MG63 (cell line): Measurements from ENCODE around the gene DPF3. TPM values are rescaled to one million over a fixed set of nuclear protein-coding genes. Genes with fewer than 3 reads are reported as not detected.
A peak's percentile ranks its signal among the peaks of the same experiment; 100 is the strongest.

Experiments used
- DNase-seq: peaks from one replicate; pipeline ENCODE4 v3.0.0-alpha.2; 2020
- H3K27me3 ChIP-seq: fragments of 250-450 bp; sonication (Bioruptor Pico); 2 replicates; pipeline ENCODE4 v1.5.1; 2020; ENCODE audit warnings: mild to moderate bottlenecking, moderate library complexity
- H3K36me3 ChIP-seq: fragments of 250-450 bp; sonication (Bioruptor Pico); 2 replicates; pipeline ENCODE4 v1.5.1; 2020; ENCODE audit warnings: mild to moderate bottlenecking, moderate library complexity
- H3K4me3 ChIP-seq: fragments of 250-450 bp; sonication (Bioruptor Pico); 2 replicates; pipeline ENCODE4 v1.5.1; 2020; ENCODE audit warnings: mild to moderate bottlenecking, moderate library complexity
- H3K9me3 ChIP-seq: fragments of 250-450 bp; sonication (Bioruptor Pico); 2 replicates; pipeline ENCODE4 v1.5.1; 2020; ENCODE audit warnings: mild to moderate bottlenecking, moderate library complexity
- total RNA-seq: library from RNA; depleted of rRNA; stranded (reverse); fragments of >200 nt; shearing (Covaris generic); gene quantifications from 2 replicates; pipeline ENCODE4 v1.2.3, GENCODE V29; 2014; ENCODE audit warnings: low replicate concordance

Gene DPF3
- total RNA-seq, 1 experiment from 2014 or later: 2.3 TPM

DNA sequence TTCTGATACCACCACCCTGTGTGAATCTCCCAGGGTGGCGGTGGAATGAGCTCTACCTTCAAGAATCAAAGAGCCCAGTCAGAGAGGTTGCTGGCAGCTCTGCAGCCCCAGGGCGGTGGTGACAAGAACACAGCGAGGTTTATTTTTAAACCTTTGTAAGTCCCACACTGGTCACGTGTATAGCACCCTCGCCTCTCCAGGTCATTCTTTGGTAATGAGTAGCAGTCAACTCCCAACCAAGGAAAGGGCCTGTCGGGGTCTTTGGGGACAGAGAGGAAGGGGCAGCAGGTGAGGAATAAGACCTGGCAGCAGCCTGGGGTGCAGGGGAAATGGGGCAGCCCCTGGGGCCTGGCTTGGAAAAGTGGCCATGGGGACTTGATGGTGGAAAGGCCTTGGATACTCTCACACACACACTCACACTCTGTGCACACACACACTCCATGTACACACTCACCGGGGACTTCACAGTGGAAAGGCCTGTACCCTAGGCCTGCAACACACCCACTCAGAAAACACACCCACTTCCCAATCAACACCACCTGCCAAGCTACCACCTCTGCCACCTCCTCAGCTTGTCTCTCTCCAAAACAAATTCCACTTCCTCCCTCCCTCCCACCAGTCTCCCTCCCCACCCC is 178.6 kb downstream of the DPF3 start:
- DNase-seq: no peak

DNA sequence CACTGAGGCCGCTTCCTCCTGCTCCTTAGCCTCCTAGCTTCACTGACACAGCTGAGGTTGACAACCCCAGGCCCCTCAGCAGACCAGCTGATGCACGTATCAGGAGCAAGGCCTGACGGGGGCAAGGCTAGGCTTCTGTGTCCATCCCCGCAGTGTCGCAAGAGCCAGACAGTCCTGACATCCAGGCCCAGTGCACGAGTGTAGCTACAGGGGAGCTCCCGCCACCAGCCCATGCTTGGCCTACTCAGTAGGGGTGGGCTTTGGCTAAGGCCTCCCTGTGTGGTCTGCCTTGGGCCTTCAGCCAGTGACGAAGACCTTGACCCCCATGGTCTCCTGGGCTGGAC is 179.1 kb downstream of the DPF3 start:
- H3K4me3 ChIP-seq: no peak overlapping the region
- H3K36me3 ChIP-seq: no peaks in the 10 kb centered on the region; the same call in 1 of the 2 replicates
- no peaks in the 10 kb centered on the region for H3K9me3 ChIP-seq
- no peak for DNase-seq
- H3K27me3 ChIP-seq: no peaks in the 10 kb centered on the region

More for the DNA sequence above, 178.6 kb downstream of the DPF3 start:
- Histone ChIP-seq H3K36me3 (no peaks in the 10 kb centered on the region; the same call in 1 of the 2 replicates), H3K4me3 (no peak overlapping the region), H3K27me3 (no peaks in the 10 kb centered on the region), H3K9me3 (no peaks in the 10 kb centered on the region)

DNA sequence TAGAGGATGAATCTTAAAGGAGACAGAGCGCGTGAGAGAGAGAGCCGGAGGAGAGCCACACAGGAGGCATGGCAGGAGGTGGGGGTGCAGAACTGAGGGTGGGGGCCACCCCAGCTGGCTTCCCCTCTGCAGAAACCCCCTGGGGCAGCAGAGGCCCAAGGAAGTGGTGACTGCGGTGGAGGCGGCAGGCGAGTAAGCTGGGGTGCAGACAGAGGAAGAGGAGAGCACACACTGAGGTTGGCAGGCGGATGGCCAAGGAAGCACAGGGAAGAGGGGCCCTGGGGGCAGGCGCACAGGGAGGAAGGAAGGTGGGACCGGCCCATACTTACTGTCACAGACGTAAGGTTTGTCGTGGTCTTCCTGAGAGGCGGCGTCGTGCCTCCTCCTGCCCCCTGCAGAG is 179.8 kb downstream of the DPF3 start:
- Histone ChIP-seq H3K9me3 (no peaks in the 10 kb centered on the region), H3K4me3 (no peak overlapping the region), H3K36me3 (no peaks in the 10 kb centered on the region; the same call in 1 of the 2 replicates), H3K27me3 (no peaks in the 10 kb centered on the region)
- DNase-seq: no peak

DNA sequence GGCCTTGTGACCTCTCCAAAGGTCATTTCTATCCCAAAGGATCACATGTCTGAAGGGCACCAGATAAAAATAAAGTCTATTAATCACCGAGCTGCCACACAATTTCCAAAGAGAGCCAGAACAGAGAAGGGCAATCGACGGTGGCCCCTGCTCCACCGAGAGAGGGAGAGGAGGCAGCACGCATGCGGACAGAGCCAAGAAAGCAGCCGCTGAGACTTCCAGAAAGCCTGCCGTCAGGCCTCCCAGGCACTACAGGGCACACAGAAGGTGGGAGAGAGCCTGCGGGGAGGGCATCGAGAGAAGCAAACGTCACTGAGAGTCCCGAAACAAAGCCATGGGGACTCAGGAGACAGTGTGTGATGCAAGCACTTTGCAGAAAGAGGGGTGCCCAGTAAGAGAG is 182.0 kb downstream of the DPF3 start:
- Histone ChIP-seq H3K27me3 (no peaks in the 10 kb centered on the region), H3K4me3 (no peak overlapping the region), H3K9me3 (no peaks in the 10 kb centered on the region), H3K36me3 (no peaks in the 10 kb centered on the region; the same call in 1 of the 2 replicates)
- DNase-seq: no peak

DNA sequence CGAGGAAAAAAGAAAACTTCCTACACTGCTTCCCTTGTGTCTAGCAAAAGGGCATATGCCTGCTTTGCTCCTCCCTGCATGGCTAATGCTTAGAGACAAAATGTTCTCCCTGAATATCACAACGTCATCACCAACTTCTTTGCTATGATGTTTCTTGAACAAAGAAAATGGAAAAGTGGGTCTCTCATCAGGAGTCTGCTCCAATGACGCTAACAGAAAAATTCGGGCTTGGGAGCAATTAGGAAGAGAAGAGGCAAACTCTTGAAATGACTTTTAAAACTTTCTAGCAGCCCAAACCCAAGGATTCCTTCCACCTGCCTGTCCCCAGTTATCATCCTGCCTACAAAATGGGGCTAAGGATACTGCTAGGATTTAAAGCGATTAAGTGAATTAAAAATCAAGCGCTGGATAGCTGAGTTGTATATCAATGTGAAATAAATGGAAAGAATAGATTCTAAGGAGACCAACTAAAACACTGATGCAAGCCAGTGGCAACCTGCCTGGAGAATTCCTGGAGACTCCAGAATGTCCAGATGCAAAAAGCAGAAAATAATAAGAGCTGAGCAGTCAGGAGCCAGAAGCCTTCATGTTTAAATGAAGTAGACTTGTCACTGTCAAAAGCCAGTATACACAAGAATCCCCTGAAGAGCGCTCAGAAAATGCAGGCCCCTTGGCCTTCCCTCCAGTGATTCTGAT is 183.8 kb downstream of the DPF3 start:
- H3K27me3 ChIP-seq: no peaks in the 10 kb centered on the region

DNA sequence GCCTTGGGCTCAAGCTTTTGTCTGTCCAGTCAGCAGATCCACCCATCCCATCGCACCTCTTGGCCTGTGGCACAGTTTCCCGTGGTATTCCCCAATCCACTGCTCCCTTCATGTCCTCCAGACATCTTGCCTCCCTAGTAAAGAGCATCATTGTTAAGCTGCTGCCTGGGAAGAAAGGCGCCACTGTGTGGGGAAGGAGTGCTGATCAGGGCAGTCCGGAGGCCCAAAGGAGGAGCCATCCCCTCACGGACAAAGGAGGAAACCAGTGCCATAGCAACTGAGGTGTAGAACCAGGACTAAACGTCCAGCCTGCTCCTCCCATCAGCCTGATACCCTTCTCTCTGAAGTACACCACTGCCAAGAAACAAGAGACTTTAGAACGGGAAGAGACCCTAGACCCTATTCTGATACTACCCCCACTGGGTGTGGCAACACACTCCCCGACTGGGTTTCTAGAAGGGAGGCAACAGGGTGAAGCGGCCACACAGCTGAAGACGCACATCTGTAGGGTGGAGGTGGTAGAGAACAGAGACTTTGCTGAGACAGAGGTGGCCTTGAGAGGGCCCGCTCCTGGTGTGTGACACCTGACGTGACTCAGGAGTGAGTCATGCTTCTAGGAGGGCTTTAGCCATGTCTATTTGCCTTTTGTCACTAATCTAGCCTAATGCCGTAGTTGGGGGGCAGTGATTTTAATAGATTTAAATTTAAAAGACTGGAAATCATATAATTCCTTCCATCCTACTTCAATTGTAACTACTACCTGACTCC is 185.0 kb downstream of the DPF3 start:
- H3K36me3 ChIP-seq: no peaks in the 10 kb centered on the region
- no peak overlapping the region for H3K4me3 ChIP-seq
- no peaks in the 10 kb centered on the region for H3K9me3 ChIP-seq
- no peak for DNase-seq
- H3K27me3 ChIP-seq: no peaks in the 10 kb centered on the region

More for the DNA sequence above, 183.8 kb downstream of the DPF3 start:
- Histone ChIP-seq H3K36me3 (no peaks in the 10 kb centered on the region), H3K9me3 (no peaks in the 10 kb centered on the region), H3K4me3 (no peak overlapping the region)
- no peak for DNase-seq

DNA sequence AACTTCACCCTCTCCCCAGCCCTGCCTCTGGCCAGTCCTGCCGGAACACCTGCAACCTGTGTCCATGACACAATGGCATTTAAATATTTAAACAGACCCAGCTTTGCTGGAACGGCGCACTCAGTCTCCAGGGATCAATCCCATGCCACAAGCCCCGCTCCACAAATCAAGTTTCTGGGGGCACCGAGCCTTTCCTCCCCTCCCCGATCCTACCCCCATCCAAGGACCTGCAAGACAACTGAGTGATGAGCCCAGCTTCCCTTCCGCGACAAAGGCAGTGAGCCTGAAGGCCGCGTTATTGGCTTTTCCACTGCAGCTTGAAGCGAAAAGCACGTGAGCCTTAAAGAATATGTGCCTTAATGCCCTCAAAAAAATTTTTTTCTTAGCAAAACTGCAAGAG is 185.7 kb downstream of the DPF3 start:
- Histone ChIP-seq H3K27me3 (no peaks in the 10 kb centered on the region), H3K36me3 (no peaks in the 10 kb centered on the region), H3K9me3 (no peaks in the 10 kb centered on the region), H3K4me3 (no peak overlapping the region)
- no peak for DNase-seq

DNA sequence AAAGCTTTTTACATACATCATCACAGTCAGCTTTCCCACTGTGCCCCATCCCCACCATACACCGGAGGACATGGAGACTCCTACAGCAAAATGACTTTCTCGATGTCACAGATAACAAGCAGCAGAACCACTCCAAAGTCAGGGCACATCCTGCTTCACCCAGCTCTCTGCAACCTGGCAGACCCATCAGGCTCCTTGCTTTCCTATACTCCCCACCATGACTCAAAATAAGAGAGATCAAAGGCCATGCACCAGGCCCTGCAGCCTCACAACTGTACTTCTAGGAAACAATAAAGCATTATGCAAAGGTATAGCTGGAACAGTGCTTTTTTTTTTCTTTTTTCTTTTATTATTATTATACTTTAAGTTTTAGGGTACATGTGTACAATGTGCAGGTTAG is 187.4 kb downstream of the DPF3 start:
- Histone ChIP-seq H3K4me3 (no peak overlapping the region), H3K36me3 (no peaks in the 10 kb centered on the region; the same call in 1 of the 2 replicates), H3K27me3 (no peaks in the 10 kb centered on the region), H3K9me3 (no peaks in the 10 kb centered on the region)
- DNase-seq: no peak

DNA sequence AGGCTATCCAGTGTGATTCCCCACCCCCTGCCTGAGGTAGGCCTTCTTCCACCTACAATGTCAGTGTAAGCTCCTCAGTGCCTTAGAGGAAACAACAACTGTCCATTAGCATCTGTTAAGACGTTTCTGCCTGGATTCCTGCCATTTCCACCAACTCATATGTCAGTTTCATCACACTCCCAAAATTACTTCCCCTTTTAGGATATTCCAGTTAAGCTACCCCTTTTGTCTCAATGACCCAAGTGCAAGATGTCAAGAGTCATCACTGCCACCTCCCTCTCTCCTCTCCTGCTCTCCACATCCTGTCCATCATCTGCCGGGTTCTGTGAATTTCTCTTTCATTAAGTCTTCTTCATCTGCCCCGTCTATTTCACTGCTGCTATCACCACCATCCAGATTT is 189.4 kb downstream of the DPF3 start:
- Histone ChIP-seq H3K9me3 (no peaks in the 10 kb centered on the region), H3K27me3 (no peaks in the 10 kb centered on the region)
- no peak for DNase-seq

DNA sequence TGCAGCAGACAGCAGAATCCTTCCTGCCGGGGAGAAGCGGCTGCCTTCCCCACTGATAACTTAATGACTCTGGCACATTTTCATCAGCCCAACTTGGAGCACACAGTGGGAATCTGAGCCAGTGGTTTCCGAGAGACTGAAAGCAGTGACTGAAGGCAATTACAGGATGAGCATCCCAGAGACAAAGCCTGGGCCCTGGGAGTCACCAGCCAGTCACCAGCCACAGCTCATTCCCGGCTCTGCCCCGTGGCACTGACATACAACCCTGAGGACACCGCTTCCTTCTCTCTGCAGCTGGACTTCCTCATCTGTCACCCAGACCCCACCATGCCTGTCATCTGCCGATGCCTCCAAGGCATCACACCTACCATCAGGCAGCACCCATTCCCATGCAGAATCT is 192.3 kb downstream of the DPF3 start:
- peak; percentile 41 for DNase-seq
- H3K4me3 ChIP-seq: no peak overlapping the region
- no peaks in the 10 kb centered on the region for H3K9me3 ChIP-seq
- no peaks in the 10 kb centered on the region; the same call in none of the 2 replicates for H3K36me3 ChIP-seq
- no peaks in the 10 kb centered on the region for H3K27me3 ChIP-seq

More for the DNA sequence above, 189.4 kb downstream of the DPF3 start:
- no peak overlapping the region for H3K4me3 ChIP-seq
- no peaks in the 10 kb centered on the region; the same call in 1 of the 2 replicates for H3K36me3 ChIP-seq

DNA sequence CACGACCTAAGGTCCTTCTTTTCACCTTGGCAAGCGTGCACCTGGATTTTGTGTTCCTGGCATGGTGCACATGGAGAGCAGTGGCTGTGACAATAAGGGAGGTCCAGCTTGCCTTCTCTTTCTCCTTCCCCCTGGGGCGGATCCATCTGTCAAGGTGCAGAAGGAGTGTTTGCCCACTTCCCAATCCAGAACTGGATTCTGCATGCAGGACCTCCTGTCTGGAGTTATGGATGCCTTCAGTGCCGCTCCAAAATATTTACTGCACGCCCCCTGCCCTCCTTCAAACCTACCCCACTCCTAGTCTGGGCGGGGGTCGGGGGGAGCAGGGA is 192.7 kb downstream of the DPF3 start:
- Histone ChIP-seq H3K4me3 (no peak overlapping the region), H3K27me3 (no peaks in the 10 kb centered on the region)
- DNase-seq: no peak

DNA sequence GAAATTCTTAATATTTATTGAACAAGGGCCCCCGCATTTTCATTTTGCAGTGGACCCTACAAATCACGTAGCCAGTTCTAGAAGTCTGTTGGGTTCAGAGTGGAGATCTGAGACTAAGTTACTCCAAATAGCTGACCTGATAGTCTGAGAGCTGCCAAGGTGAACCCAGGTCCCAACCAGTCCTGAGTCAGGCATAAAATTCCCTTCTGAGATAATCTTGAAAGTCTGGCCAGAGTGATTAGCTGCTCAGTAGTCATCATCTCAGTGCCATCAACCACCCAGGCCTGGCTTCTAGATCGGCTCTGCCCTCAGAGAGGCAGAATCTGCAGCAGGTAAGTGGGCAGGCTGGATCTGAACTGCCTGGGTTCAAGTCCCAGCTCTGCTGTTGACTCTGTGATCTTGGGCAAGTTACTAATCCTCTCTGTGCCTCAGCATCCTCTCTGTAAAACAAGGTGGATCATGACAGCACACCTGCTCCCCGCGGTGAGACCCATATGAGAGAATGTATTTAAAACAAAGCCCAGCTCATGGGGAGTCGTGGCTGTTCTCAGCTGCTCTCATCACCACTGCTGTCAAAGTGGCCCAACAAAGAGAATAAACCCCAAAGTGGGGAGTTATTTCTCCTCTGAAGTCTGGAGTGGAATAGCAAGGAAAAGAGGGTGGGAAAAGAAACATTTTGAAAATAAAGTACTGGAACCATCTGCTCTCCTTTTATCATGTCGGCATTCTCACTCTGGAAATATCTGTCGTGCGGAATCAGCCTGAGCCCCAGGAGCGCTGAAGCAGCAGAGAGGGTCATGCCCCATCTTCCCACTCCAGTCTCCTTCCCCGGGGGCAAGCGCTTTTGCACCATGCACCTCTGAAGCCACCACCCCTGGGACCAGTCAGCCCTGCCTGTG is 193.3 kb downstream of the DPF3 start:
- Histone ChIP-seq H3K36me3 (no peaks in the 10 kb centered on the region; the same call in none of the 2 replicates), H3K27me3 (no peaks in the 10 kb centered on the region), H3K4me3 (no peak overlapping the region), H3K9me3 (no peaks in the 10 kb centered on the region)
- DNase-seq: peak; percentile 40

More for the DNA sequence above, 192.7 kb downstream of the DPF3 start:
- H3K9me3 ChIP-seq: no peaks in the 10 kb centered on the region
- H3K36me3 ChIP-seq: no peaks in the 10 kb centered on the region; the same call in none of the 2 replicates

DNA sequence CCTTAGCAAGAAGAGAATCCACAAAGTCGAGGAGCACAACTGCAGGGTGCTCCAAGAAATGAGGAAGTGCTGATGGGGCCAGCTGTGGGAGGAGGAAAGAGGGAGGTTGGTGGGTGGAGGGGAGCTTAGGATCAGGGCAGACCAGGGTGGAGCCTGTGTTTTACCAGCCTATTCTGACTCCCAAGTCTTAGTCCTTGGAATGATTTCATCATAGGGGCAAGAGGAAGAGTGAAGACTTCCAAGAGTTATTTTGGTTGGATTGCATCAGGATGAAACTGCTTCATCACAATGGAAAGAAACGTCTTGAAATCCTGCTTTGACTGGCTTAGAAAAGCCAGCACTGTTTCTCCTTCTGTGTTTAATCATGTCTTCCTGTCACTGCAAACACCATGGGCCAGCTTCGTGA is 194.0 kb downstream of the DPF3 start:
- Histone ChIP-seq H3K4me3 (no peak overlapping the region), H3K9me3 (no peaks in the 10 kb centered on the region), H3K36me3 (no peaks in the 10 kb centered on the region; the same call in none of the 2 replicates), H3K27me3 (no peaks in the 10 kb centered on the region)
- DNase-seq: peak; percentile 79

DNA sequence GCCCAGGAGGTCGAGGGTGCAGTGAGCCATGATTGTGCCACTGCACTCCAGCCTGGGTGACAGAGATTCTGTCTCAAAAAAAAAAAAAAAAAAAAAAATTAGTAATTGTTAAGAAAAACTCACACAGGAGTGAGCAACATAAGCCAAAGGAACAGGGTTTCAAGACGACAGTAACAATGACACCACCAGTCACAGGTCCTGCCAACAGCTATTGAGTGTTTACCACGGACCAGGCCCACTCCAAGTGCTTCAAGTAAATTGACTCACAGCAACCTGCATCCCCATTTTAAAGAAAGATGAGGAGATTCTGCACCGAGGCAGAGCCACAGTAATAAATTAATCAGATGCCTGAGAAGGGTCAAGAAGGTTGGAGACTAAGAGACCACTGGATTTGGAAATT is 194.5 kb downstream of the DPF3 start:
- Histone ChIP-seq H3K4me3 (no peak overlapping the region), H3K36me3 (no peaks in the 10 kb centered on the region; the same call in none of the 2 replicates), H3K9me3 (no peaks in the 10 kb centered on the region), H3K27me3 (no peaks in the 10 kb centered on the region)
- DNase-seq: no peak

DNA sequence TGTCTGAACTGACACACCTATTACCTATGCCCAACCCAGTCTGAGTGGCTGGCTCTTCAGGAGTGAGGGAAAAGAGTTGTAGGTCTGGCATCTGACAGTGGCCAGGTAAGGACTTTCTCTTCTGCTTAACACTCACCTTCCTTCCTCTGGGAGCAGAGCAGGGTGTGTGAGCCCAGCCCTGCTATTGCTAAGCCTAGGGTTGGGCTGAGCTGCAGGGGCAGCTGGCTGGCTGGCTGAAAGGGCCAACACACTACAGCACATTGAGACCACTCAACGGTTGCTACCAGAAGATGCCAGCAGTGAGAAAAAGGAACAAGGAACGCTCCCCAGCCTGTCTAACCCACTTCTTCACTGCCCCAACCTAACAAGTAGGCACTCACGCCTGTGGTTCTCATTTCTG is 201.2 kb downstream of the DPF3 start:
- Histone ChIP-seq H3K4me3 (no peak overlapping the region), H3K27me3 (no peaks in the 10 kb centered on the region), H3K36me3 (peaks cover 8% of the 10 kb centered on the region), H3K9me3 (no peaks in the 10 kb centered on the region)
- DNase-seq: no peak

DNA sequence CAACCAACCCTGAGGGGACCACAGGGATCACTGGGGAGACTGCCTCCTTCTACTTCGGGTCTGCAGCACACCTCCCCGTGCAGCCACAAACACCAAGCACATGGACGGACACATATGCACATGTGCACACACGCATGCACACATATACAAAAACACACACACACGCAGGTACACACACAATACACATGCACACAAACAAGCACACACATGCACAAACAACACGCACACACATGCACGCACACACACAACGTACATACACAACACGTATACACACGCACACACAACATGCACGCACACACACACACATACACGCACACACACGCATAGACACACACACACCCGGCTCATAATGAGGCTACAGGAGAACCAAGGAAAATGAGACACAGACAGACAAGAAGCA is 203.6 kb downstream of the DPF3 start:
- Histone ChIP-seq H3K9me3 (no peaks in the 10 kb centered on the region), H3K4me3 (no peak overlapping the region), H3K27me3 (no peaks in the 10 kb centered on the region), H3K36me3 (peaks cover 11% of the 10 kb centered on the region)
- DNase-seq: no peak
